IPS-18a (cell line): ENCODE data around the gene KIT.
"Not testable (repeated sequence)": the region's sequence is repeated elsewhere in the genome, so short reads cannot be mapped to it uniquely, and the experiment has no call there.

ENCODE experiments used
- H3K27ac ChIP-seq: one replicate; pipeline ENCODE4 v1.5.1; 2013; ENCODE audit warnings: low read length
- H3K27me3 ChIP-seq: one replicate; pipeline ENCODE4 v1.6.1; 2013; ENCODE audit warnings: mild to moderate bottlenecking, low read length; ENCODE audit not compliant: control insufficient read depth, insufficient read depth
- H3K36me3 ChIP-seq: one replicate; pipeline ENCODE4 v1.6.1; 2013; ENCODE audit warnings: low read depth, low read length; ENCODE audit not compliant: control insufficient read depth
- H3K4me1 ChIP-seq: one replicate; pipeline ENCODE4 v1.6.1; 2013; ENCODE audit warnings: low read depth, low read length; ENCODE audit not compliant: control insufficient read depth
- H3K4me3 ChIP-seq: one replicate; pipeline ENCODE4 v1.5.1; 2013; ENCODE audit warnings: low read length
- H3K9ac ChIP-seq: one replicate; pipeline ENCODE4 v1.6.1; 2013; ENCODE audit warnings: mild to moderate bottlenecking, low read length, moderate library complexity
- H3K9me3 ChIP-seq: one replicate; pipeline ENCODE4 v1.6.1; 2013; ENCODE audit warnings: low read depth, low read length; ENCODE audit not compliant: control insufficient read depth

KIT gene

DNA sequence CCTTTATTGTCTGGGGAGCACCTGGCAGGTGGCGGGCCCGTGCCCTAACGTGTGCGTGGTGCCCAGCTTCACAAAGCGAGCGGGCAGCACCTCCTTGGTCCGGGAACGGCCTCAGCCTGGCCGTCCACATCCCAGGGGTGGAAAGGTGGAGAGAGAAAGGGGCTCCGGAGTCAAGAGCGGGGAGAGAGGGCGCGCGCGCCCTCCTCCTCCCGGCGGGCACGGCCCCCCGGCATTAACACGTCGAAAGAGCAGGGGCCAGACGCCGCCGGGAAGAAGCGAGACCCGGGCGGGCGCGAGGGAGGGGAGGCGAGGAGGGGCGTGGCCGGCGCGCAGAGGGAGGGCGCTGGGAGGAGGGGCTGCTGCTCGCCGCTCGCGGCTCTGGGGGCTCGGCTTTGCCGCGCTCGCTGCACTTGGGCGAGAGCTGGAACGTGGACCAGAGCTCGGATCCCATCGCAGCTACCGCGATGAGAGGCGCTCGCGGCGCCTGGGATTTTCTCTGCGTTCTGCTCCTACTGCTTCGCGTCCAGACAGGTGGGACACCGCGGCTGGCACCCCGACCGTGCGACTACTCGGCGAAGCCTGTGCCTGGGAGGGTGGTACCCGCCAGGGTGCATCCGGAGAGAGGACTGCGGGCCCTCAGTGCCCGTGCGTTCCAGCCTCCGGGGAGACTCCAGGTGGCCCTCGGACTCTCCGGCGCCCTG is at the start of gene KIT:
Gene KIT, plus strand, starts transcription at position 407 of the 701 bp plus-strand sequence. Its CDS starts 58 bp downstream, at position 465.
- H3K36me3 ChIP-seq: no peaks in the 10 kb centered on the region
- peaks cover 64% of the 10 kb centered on the region for H3K27me3 ChIP-seq
- H3K9me3 ChIP-seq: no peaks in the 10 kb centered on the region
- peak within 1 kb of the TSS; percentile 77 for H3K9ac ChIP-seq
- peak within 1 kb of the TSS; percentile 82 for H3K4me3 ChIP-seq
- no peak within 1 kb of the TSS for H3K27ac ChIP-seq
- H3K4me1 ChIP-seq: peaks cover 6% of the 10 kb centered on the region

DNA sequence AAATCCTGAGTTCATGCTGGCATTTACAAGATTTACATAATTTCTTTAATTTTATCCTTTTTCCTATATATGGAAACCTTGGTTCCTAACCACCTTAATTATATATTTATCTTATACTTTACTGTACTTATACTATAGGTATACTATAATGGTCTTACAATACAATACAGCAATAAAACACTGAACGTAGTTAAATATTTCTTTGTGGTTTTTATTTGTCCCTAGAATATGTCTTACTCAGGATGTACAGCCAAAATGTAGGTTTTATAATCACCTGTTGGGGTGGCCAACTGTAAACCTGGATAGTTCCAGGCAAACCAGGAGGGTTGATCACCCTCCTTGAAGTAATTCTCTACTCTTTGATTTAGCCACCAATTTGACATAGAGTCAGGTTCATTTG is 48.4 kb upstream of the KIT start:
- H3K27ac ChIP-seq: no peak overlapping the region
- H3K9me3 ChIP-seq: no peaks in the 10 kb centered on the region
- H3K9ac ChIP-seq: no peak overlapping the region
- H3K27me3 ChIP-seq: no peaks in the 10 kb centered on the region
- no peaks in the 10 kb centered on the region for H3K4me1 ChIP-seq
- H3K36me3 ChIP-seq: no peaks in the 10 kb centered on the region
- no peak overlapping the region for H3K4me3 ChIP-seq

DNA sequence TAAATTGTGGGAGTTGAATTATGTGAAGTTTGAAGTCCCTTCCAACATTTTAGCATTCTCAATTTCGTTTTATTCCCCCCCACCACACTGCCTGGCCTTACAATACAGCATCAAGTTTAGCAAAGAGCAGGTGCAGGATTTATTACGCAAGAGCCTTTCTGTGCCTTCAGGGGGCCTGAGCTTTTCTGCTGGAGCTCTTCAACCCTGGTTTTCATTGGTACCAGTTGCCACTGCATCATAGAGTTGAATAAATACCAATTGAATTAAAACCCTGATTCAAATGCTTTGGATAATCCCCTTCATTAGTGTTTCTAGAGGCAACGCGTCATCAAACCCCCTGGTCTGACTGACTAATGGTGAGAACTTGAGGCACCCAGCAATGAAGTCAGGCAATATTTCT is 43.6 kb upstream of the KIT start:
- H3K27ac ChIP-seq: no peak overlapping the region
- no peaks in the 10 kb centered on the region for H3K4me1 ChIP-seq

DNA sequence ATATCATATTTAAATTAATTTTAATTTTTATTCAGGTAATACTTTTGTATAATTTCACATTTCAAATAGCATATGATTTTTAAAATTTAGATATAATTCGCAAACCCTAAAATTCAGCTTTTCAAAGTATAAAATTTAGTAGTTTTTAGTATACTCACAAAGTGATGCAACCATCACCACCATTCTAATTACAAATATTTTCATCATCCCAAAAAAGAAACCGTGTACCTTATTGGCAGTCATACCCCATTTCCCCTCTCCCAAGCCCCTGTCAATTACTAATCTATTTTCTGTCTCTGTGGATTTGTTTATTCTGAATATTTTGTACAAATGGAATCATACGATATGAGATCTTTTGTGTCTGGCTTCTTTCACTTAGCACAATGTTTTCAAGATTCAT is 37.0 kb upstream of the KIT start:
- no peaks in the 10 kb centered on the region for H3K36me3 ChIP-seq
- no peaks in the 10 kb centered on the region for H3K27me3 ChIP-seq

More for the DNA sequence above, 43.6 kb upstream of the KIT start:
- no peaks in the 10 kb centered on the region for H3K9me3 ChIP-seq
- no peaks in the 10 kb centered on the region for H3K27me3 ChIP-seq
- no peak overlapping the region for H3K9ac ChIP-seq
- H3K36me3 ChIP-seq: no peaks in the 10 kb centered on the region
- H3K4me3 ChIP-seq: no peak overlapping the region

DNA sequence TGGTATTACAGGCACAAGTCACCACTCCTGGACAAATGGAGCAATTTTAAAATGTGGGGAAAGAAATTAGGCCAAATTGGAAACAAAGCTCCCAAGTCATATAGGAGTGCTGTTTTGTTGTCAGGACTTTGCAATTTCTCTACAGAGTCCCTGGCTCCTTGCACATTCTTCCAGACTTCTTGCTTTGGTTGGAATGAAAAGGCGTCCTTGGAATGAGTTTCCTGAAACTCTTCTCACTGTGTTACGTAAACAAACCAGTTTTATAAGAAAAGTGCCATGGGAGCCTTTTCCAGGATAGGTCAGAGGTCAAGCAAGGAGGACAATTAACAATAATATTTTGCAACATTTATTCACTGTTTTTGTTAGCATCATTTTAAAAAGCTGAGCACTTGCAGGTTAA is 32.4 kb upstream of the KIT start:
- no peaks in the 10 kb centered on the region for H3K9me3 ChIP-seq
- no peak overlapping the region for H3K4me3 ChIP-seq
- H3K27me3 ChIP-seq: no peaks in the 10 kb centered on the region
- no peaks in the 10 kb centered on the region for H3K4me1 ChIP-seq
- H3K9ac ChIP-seq: no peak overlapping the region
- H3K27ac ChIP-seq: no peak overlapping the region
- no peaks in the 10 kb centered on the region for H3K36me3 ChIP-seq

More for the DNA sequence above, 37.0 kb upstream of the KIT start:
- H3K27ac ChIP-seq: no peak overlapping the region
- no peaks in the 10 kb centered on the region for H3K9me3 ChIP-seq
- H3K4me1 ChIP-seq: no peaks in the 10 kb centered on the region
- H3K9ac ChIP-seq: no peak overlapping the region
- H3K4me3 ChIP-seq: no peak overlapping the region

DNA sequence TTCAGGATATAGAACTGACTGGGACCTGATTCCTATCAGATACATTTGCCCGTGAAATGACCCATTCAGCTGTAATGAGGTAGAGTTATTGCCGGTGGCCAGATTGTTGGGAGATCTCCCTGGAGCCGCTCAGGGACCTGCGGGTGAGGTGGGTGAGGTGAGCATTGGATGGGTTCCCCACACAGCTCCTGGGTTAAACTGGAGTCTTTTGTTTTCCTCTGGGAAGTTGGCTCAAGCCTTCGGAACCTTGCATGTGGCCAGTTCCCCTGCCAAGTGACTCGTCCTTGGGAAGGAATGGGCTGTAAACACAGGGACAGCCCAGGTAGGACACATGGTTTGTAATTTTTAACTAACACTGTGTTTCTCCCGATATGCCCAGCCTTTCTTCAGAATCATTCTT is 31.6 kb upstream of the KIT start:
- no peak overlapping the region for H3K9ac ChIP-seq
- no peak overlapping the region for H3K27ac ChIP-seq
- H3K9me3 ChIP-seq: no peaks in the 10 kb centered on the region
- no peak overlapping the region for H3K4me3 ChIP-seq
- no peaks in the 10 kb centered on the region for H3K36me3 ChIP-seq
- no peaks in the 10 kb centered on the region for H3K4me1 ChIP-seq
- no peaks in the 10 kb centered on the region for H3K27me3 ChIP-seq

DNA sequence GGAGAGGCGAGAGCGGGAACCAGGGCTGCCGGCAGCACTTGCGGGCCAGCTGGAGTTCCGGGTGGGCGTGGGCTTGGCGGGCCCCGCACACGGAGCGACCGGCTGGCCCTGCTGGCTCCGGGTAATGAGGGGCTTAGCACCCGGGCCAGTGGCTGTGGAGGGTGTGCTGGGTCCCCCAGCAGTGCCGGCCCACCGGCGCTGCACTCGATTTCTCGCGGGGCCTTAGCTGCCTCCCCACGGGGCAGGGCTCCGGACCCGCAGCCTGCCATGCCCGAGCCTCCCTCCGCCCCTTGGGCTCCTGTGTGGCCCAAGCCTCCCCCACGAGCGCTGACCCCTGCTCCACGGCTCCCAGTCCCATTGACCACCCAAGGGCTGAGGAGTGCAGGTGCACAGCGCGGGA is 25.2 kb upstream of the KIT start:
- Histone ChIP-seq H3K36me3 (no peaks in the 10 kb centered on the region), H3K27ac (no peak overlapping the region), H3K27me3 (no peaks in the 10 kb centered on the region), H3K4me1 (no peaks in the 10 kb centered on the region), H3K9ac (no peak overlapping the region), H3K4me3 (no peak overlapping the region), H3K9me3 (no peaks in the 10 kb centered on the region)

DNA sequence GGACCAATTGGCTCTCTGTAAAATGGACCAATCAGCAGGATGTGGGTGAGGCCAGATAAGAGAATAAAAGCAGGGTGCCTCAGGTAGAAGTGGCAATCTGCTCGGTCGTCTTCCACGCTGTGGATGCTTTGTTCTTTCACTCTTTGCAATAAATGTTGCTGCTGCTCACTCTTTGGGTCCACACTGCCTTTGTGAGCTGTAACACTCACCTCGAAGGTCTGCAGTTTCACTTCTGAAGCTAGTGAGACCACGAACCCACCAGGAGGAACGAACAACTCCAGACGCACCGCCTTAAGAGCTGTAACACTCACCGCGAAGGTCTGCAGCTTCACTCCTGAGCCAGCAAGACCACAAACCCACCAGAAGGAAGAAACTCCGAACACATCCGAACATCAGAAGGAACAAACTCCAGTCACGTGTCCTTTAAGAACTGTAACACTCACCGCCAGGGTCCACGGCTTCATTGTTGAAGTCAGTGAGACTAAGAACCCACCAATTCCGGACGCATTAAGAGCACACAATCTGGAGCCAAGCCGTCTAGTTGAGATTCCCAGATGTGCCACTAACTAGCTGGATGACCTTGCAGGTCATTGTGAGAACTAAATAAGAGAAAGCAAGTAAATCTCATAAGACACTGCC is 24.5 kb upstream of the KIT start:
- H3K27me3 ChIP-seq, H3K27ac ChIP-seq, H3K9me3 ChIP-seq, H3K36me3 ChIP-seq, H3K9ac ChIP-seq, H3K4me3 ChIP-seq, H3K4me1 ChIP-seq: not testable (repeated sequence)

DNA sequence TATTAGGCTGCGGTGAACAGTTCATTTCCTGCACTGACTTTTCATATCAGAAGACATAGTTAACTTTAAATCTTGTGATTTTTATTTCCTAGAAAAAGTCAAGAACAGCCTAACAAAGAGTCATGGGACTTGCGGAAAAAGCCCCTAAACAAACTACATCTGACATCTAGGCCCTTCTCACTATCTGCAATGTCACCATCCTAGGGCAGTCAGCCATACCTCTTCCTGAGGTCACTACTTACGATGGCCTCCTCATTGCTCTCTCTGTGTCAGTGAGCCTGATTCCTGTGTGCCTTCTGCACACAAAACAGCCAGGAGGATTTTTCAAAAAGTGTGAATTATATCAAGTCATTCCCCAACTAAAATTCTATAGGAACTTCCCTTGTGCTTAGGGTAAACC is 22.4 kb upstream of the KIT start:
- H3K4me1 ChIP-seq: no peaks in the 10 kb centered on the region
- no peak overlapping the region for H3K4me3 ChIP-seq
- no peaks in the 10 kb centered on the region for H3K27me3 ChIP-seq
- no peak overlapping the region for H3K27ac ChIP-seq
- H3K36me3 ChIP-seq: no peaks in the 10 kb centered on the region
- no peaks in the 10 kb centered on the region for H3K9me3 ChIP-seq
- no peak overlapping the region for H3K9ac ChIP-seq

DNA sequence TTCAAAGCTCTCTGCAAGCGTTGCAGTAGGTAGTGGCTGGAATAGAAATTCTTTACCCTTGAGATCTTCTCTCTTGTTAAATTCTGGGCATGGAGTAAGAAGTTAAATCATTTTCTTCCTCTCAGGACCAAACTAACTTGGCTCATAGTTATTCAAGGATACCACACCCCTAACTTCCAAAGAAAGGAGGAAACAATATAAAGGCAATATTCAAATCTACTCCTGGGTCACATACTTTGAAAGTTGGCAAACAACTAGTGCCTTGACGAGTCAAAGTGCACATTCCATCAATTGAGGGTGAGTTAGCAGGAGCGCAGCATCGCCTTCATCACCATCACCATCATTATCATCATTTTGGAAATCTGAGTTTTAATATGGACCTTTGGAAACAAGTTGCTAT is 20.4 kb upstream of the KIT start:
- no peaks in the 10 kb centered on the region for H3K9me3 ChIP-seq
- H3K9ac ChIP-seq: no peak overlapping the region
- no peak overlapping the region for H3K27ac ChIP-seq
- no peak overlapping the region for H3K4me3 ChIP-seq
- no peaks in the 10 kb centered on the region for H3K4me1 ChIP-seq
- no peaks in the 10 kb centered on the region for H3K27me3 ChIP-seq
- no peaks in the 10 kb centered on the region for H3K36me3 ChIP-seq

DNA sequence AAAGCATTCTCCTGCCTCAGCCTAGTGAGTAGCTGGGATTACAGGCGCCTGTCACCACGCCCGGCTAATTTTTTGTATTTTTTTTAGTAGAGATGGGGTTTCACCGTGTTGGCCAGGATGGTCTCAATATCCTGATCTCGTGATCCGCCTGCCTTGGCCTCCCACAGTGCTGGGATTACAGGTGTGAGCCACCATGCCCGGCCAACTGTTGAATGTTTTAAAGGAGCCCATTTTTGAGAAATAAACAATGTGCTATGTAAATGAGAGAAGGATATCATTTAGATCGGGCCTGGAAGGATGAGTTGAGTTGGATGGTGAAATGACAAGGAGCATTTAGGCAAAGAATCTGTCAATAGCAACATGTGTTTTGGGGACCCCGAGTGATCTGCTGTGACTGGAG is 16.7 kb upstream of the KIT start:
- H3K27me3 ChIP-seq: not testable (repeated sequence)

DNA sequence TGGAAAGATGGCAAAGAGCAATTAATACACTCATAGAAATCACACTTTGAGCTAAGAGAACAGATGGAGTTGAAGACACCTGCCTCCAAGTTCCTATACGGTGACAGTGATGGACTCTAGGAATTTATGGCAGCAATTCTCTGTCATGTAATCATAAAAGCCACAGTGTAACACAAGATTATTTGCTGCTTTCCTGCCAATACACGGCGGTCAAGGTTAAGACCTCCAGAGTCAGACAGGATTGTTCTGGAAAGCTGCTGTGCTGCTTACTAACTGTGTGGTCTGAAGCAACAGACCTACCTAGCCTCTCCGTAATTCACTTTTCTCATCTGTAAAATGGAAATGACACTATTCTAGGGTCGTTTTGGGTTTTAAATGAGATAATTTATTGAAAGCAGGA is 14.6 kb upstream of the KIT start:
- H3K9ac ChIP-seq: no peak overlapping the region
- no peak overlapping the region for H3K27ac ChIP-seq
- H3K27me3 ChIP-seq: no peaks in the 10 kb centered on the region
- no peak overlapping the region for H3K4me3 ChIP-seq
- no peaks in the 10 kb centered on the region for H3K36me3 ChIP-seq
- no peaks in the 10 kb centered on the region for H3K9me3 ChIP-seq
- H3K4me1 ChIP-seq: no peaks in the 10 kb centered on the region

More for the DNA sequence above, 16.7 kb upstream of the KIT start:
- not testable (repeated sequence) for H3K9me3 ChIP-seq, H3K4me3 ChIP-seq, H3K9ac ChIP-seq, H3K36me3 ChIP-seq, H3K4me1 ChIP-seq, H3K27ac ChIP-seq
